K562 (cell line): ENCODE measurements around the gene SPATC1L. TPM values are rescaled to one million over a fixed set of nuclear protein-coding genes. Genes with fewer than 3 reads are reported as not detected.

Source experiments
- ATF7 ChIP-seq: fragments of 450-650 bp; IDR thresholded peaks from 2 replicates; pipeline ENCODE4 v1.7.1; 2014; ENCODE audit warnings: mild to moderate bottlenecking, moderate library complexity
- COPS2 ChIP-seq: fragments of 450-650 bp; conservative IDR thresholded peaks from 2 replicates; pipeline ENCODE4 v1.6.1; 2016; ENCODE audit warnings: mild to moderate bottlenecking, moderate library complexity
- DPF2 ChIP-seq: fragments of 450-650 bp; IDR thresholded peaks from 2 replicates; pipeline ENCODE4 v1.6.1; 2016
- E2F6 ChIP-seq, 2 experiments: IDR thresholded peaks; 2 replicates each; pipeline ENCODE4 v1.6.1; 2011; ENCODE audit warnings: borderline replicate concordance in 1 of 2, control low read depth in 1 of 2, low read depth in 1 of 2, low read length in 1 of 2, mild to moderate bottlenecking in 1 of 2, mixed read lengths in 1 of 2, moderate library complexity in 1 of 2; ENCODE audit not compliant: insufficient read depth in 1 of 2, insufficient read length in 1 of 2, poor library complexity in 1 of 2, severe bottlenecking in 1 of 2; ENCODE audit errors: extremely low read depth in 1 of 2
- FOSL1 ChIP-seq: fragments of 200-800 bp; sonication (Bioruptor generic); conservative IDR thresholded peaks from 2 replicates; pipeline ENCODE4 v1.6.1; 2016; ENCODE audit warnings: missing genetic modification characterization, missing compliant biosample characterization
- HNRNPH1 ChIP-seq: fragments of 200-400 bp; formaldehyde crosslinking; optimal IDR thresholded peaks from 2 replicates; pipeline ENCODE3; 2017; ENCODE audit warnings: low read depth, mild to moderate bottlenecking, low read length, moderate library complexity
- HNRNPL ChIP-seq: fragments of 200-400 bp; formaldehyde crosslinking; IDR thresholded peaks from 2 replicates; pipeline ENCODE4 v1.6.1; 2017; ENCODE audit warnings: low read depth, mild to moderate bottlenecking, low read length
- LCOR ChIP-seq: sonication (generic); formaldehyde crosslinking; IDR thresholded peaks from 2 replicates; pipeline ENCODE4 v1.8.0; 2022; ENCODE audit warnings: mild to moderate bottlenecking, missing genetic modification reagents
- POLR2A ChIP-seq: fragments of 450-650 bp; conservative IDR thresholded peaks from 2 replicates; pipeline ENCODE4 v1.6.1; 2016
- PTRF ChIP-seq: fragments of 450-650 bp; IDR thresholded peaks from 2 replicates; pipeline ENCODE4 v1.6.1; 2016; ENCODE audit warnings: mild to moderate bottlenecking, missing genetic modification characterization, missing compliant biosample characterization
- RCOR1 ChIP-seq, 2 experiments: IDR thresholded peaks; 2 replicates each; pipeline ENCODE4 v1.6.1; 2012; ENCODE audit warnings: low read depth in 2 of 2, low read length in 2 of 2, borderline replicate concordance in 1 of 2, improper control_type of control experiment in 1 of 2
- TGIF2 ChIP-seq: sonication (generic); formaldehyde crosslinking; IDR thresholded peaks from 2 replicates; pipeline ENCODE4 v1.8.1; 2022; ENCODE audit warnings: mild to moderate bottlenecking, missing genetic modification reagents, moderate library complexity
- VEZF1 ChIP-seq: fragments of 200-800 bp; sonication (Bioruptor generic); IDR thresholded peaks from 2 replicates; pipeline ENCODE4 v1.6.1; 2017; ENCODE audit warnings: missing genetic modification characterization, missing compliant biosample characterization
- YY1 ChIP-seq, 3 experiments: IDR thresholded peaks; 2 replicates each; pipeline ENCODE4 v1.6.1; 2011; ENCODE audit warnings: low read length in 2 of 3, mild to moderate bottlenecking in 2 of 3, moderate library complexity in 2 of 3, borderline replicate concordance in 1 of 3, control low read depth in 1 of 3, low read depth in 1 of 3; ENCODE audit not compliant: insufficient read depth in 3 of 3, insufficient replicate concordance in 2 of 3, control insufficient read depth in 1 of 3, insufficient read length in 1 of 3; ENCODE audit errors: extremely low read depth in 1 of 3
- ZBTB17 ChIP-seq: fragments of 450-650 bp; formaldehyde crosslinking; IDR thresholded peaks from 2 replicates; pipeline ENCODE4 v1.4.0; 2020; ENCODE audit warnings: mild to moderate bottlenecking
- ZNF232 ChIP-seq: sonication (generic); formaldehyde crosslinking; IDR thresholded peaks from 2 replicates; pipeline ENCODE4 v1.8.0; 2022; ENCODE audit warnings: mild to moderate bottlenecking, missing genetic modification reagents
- polyA plus RNA-seq, 8 experiments: library from polyadenylated mRNA; depleted of rRNA in 4 of 8; stranded (reverse) in 5 of 8; unstranded in 3 of 8; fragments of >200 nt; fragmentation: Nextera tagmentation in 2 of 8; fragmentation: Illumina TruSeq in 1 of 8; extraction: Ambion mirVana in 2 of 8; extraction: Trizol in 1 of 8; gene quantifications; 2 replicates each; pipeline versions ENCODE4 v1.2.1 to v1.2.3, GENCODE V29; 2011 to 2014; ENCODE audit warnings: inconsistent platforms in 1 of 8, missing spikeins in 1 of 8
- total RNA-seq, 7 experiments: library from RNA; depleted of rRNA in 6 of 7; stranded (reverse); fragments of >200 nt in 6 of 7; fragmentation: Illumina TruSeq in 2 of 7; extraction: Trizol in 2 of 7; gene quantifications; 2 replicates each; pipeline versions ENCODE4 v1.2.1 to v1.2.3, GENCODE V29; 2011 to 2021; ENCODE audit warnings: low replicate concordance in 1 of 7
- TF ChIP-seq, protein P1 (sequence below): sonication (generic); formaldehyde crosslinking; IDR thresholded peaks from 2 replicates; pipeline ENCODE4 v1.8.1; 2022; ENCODE audit warnings: missing genetic modification reagents
- TF ChIP-seq, protein P2 (sequence below): fragments of 450-650 bp; IDR thresholded peaks from 2 replicates; pipeline ENCODE4 v1.6.1; 2018; ENCODE audit not compliant: partially characterized antibody

SPATC1L gene
- total and polyA plus RNA-seq, 9 of the 15 experiments (the other 6 are each of a cell fraction or from before 2014, with no cell fraction given) = 0.14 to 121 (median 34.0) TPM; not detected in 1

- TF ChIP-seq FOSL1 (tag) (peak; percentile 53; the same call in 1 of the 2 replicates), ATF7 (peak; percentile 72), TGIF2 (no peak), VEZF1 (CRISPR knock-in tag) (0 out of 2 replicates have a peak, but pooled peaks have one; percentile 10), PTRF (no peak), LCOR (CRISPR knock-in tag) (no peak), YY1 (IDR thresholded peaks at IDR 0.05; ENCODE audit: borderline replicate concordance in 1 of 3, control insufficient read depth in 1 of 3, extremely low read depth in 1 of 3, insufficient read depth in 3 of 3, insufficient read length in 1 of 3, insufficient replicate concordance in 2 of 3, low read depth in 1 of 3, low read length in 2 of 3) (peak in 1 of 3 experiments; percentile 81), ZNF232 (CRISPR knock-in tag) (0 out of 2 replicates have a peak, but pooled peaks have one; percentile 40), HNRNPL (peak; percentile 70; the same call in 1 of the 2 replicates), DPF2 (peak; percentile 72; the same call in 1 of the 2 replicates), RCOR1 (IDR thresholded peaks at IDR 0.05; ENCODE audit: borderline replicate concordance in 1 of 2, low read depth in 2 of 2, low read length in 2 of 2) (0 out of 4 replicates have a peak, but pooled peaks of 1 of the 2 experiments have one; percentile 4), E2F6 (IDR thresholded peaks at IDR 0.05; ENCODE audit: borderline replicate concordance in 1 of 2, extremely low read depth in 1 of 2, insufficient read depth in 1 of 2, insufficient read length in 1 of 2, low read depth in 1 of 2, low read length in 1 of 2, poor library complexity in 1 of 2, severe bottlenecking in 1 of 2) (peak in 1 of 2 experiments; percentile 45), ZBTB17 (CRISPR knock-in tag) (no peak), POLR2A (no peak; the same call in 1 of the 2 replicates), COPS2 (no peak), HNRNPH1 (no peak)
- TF ChIP-seq, protein P1, sequence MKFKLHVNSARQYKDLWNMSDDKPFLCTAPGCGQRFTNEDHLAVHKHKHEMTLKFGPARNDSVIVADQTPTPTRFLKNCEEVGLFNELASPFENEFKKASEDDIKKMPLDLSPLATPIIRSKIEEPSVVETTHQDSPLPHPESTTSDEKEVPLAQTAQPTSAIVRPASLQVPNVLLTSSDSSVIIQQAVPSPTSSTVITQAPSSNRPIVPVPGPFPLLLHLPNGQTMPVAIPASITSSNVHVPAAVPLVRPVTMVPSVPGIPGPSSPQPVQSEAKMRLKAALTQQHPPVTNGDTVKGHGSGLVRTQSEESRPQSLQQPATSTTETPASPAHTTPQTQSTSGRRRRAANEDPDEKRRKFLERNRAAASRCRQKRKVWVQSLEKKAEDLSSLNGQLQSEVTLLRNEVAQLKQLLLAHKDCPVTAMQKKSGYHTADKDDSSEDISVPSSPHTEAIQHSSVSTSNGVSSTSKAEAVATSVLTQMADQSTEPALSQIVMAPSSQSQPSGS (CRISPR knock-in tag) = no peak
- TF ChIP-seq, protein P2, sequence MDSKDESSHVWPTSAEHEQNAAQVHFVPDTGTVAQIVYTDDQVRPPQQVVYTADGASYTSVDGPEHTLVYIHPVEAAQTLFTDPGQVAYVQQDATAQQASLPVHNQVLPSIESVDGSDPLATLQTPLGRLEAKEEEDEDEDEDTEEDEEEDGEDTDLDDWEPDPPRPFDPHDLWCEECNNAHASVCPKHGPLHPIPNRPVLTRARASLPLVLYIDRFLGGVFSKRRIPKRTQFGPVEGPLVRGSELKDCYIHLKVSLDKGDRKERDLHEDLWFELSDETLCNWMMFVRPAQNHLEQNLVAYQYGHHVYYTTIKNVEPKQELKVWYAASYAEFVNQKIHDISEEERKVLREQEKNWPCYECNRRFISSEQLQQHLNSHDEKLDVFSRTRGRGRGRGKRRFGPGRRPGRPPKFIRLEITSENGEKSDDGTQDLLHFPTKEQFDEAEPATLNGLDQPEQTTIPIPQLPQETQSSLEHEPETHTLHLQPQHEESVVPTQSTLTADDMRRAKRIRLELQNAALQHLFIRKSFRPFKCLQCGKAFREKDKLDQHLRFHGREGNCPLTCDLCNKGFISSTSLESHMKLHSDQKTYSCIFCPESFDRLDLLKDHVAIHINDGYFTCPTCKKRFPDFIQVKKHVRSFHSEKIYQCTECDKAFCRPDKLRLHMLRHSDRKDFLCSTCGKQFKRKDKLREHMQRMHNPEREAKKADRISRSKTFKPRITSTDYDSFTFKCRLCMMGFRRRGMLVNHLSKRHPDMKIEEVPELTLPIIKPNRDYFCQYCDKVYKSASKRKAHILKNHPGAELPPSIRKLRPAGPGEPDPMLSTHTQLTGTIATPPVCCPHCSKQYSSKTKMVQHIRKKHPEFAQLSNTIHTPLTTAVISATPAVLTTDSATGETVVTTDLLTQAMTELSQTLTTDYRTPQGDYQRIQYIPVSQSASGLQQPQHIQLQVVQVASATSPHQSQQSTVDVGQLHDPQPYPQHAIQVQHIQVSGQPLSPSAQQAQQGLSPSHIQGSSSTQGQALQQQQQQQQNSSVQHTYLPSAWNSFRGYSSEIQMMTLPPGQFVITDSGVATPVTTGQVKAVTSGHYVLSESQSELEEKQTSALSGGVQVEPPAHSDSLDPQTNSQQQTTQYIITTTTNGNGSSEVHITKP = peak; percentile 82
Observed at GRCh38 chr21:46184625-46185555, 631 bp upstream of the SPATC1L start (continued).
